ENCODE measurements around the gene ZCRB1. TPM values are rescaled to one million over a fixed set of nuclear protein-coding genes. Genes with fewer than 3 reads are reported as not detected.

Gene ZCRB1
- total and polyA plus RNA-seq, 2 of the 4 experiments (the other 2 are of a cell fraction): 19.7 to 28.1 TPM

DNA sequence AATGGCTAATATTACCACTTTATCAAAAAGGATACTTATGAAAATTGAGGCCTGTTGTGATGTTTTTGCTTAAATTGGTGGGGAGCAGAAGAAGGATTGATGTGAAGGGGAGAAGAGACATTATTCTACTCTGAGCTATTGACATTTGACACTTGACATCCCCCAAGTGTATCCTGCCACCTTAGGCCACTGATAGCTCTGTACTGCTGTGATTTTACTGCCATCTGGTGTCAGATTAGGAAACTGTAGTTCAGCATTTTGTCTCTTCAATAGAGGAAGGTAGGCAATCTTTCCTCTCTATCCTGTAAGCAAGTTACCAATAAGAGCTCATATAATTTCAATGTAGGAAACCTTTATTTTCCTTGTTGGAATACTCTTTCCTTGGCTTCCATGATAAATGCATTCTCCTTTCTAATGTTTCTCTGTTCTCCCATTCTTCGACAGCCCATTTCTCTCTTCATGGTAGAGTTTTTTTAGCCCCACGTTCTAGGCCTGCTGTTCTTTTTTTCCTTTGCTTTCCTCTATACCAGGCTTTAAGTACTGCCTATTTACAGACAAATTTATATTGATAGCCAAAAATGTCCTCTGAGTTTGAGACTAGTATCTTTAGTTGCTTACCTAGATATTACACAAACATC is 46.4 kb upstream of the ZCRB1 start (continued):
- TF ChIP-seq, protein P1, sequence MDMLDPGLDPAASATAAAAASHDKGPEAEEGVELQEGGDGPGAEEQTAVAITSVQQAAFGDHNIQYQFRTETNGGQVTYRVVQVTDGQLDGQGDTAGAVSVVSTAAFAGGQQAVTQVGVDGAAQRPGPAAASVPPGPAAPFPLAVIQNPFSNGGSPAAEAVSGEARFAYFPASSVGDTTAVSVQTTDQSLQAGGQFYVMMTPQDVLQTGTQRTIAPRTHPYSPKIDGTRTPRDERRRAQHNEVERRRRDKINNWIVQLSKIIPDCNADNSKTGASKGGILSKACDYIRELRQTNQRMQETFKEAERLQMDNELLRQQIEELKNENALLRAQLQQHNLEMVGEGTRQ (IDR thresholded peaks at IDR 0.05; ENCODE audit: low read depth, low read length): no peak

DNA sequence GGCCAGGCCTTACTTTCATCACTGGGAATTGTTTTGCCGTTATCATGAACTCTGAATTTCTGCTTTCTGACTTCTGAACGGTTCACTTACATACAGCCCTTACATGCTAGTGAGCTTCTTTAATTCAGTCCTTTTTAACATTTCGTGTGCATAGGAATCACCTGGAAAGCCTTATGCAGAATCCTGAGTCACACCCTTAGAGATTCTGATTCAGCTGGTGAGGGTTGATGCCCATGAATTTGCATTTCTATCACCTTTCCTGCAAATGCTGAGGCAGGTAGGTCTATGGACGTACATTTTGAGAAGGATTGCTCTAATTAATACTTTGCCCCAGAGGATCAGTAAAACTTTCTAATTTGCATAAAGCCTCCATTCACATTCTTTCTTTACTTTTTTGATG is 44.1 kb upstream of the ZCRB1 start:
- POLR2A ChIA-PET (ENCODE audit: unreplicated experiment): no interaction called here
- CTCF ChIA-PET: no interaction called here
- dilution Hi-C loops (cut with HindIII; ENCODE audit: low sequenced_read_pairs, unreplicated experiment): no loop called here

More for the DNA sequence above, 44.1 kb upstream of the ZCRB1 start:
- in situ Hi-C loops (cut with MboI; ENCODE audit: low sequenced_read_pairs) (no loop called here), intact Hi-C loops (cut with micrococcal nuclease) (loop anchor here (5.0 kb wide), 1 partner anchor 1093 kb away; no protein-coding TSS in a partner anchor)
- H2AK9ac ChIP-seq (replicated peaks; ENCODE audit: low read depth, low read length, poor library complexity): no peak overlapping the region
- H4K91ac ChIP-seq (ENCODE audit: insufficient read depth, low read depth, low read length): no peak overlapping the region
- no peaks in the 10 kb centered on the region for H3K36me3 ChIP-seq (ENCODE audit: control insufficient read depth, insufficient read depth, low read length)
- H3K4me2 ChIP-seq (ENCODE audit: low read depth, low read length): no peak overlapping the region
- H2BK120ac ChIP-seq (ENCODE audit: low read depth, low read length): no peak overlapping the region
- no peaks in the 10 kb centered on the region for H3K9me1 ChIP-seq (ENCODE audit: insufficient read depth, low read length)
- no peak overlapping the region for H3K27ac ChIP-seq (ENCODE audit: insufficient read depth, low read length)
- H3K23ac ChIP-seq (ENCODE audit: low read depth, low read length): no peak overlapping the region
- no peak overlapping the region for H3K56ac ChIP-seq (ENCODE audit: extremely low read depth, insufficient read depth, low read length)
- H3K9ac ChIP-seq (ENCODE audit: low read depth, low read length): no peak overlapping the region
- no peak overlapping the region for H2BK20ac ChIP-seq (ENCODE audit: low read depth, low read length)
- no peak overlapping the region for H2AK5ac ChIP-seq (ENCODE audit: low read depth, low read length)
- no peak overlapping the region for H2AFZ ChIP-seq (replicated peaks; ENCODE audit: low read length, poor library complexity)
- ATAC-seq (ENCODE audit: low read depth) (no peak), DNase-seq (no peak)
- H3K4me1 ChIP-seq (ENCODE audit: control insufficient read depth, insufficient read depth, low read length): no peaks in the 10 kb centered on the region
- peaks cover 8 to 27% of the 10 kb centered on the region in 2 experiments; a peak in 2 of 4 replicates for H3K79me1 ChIP-seq (ENCODE audit: low read depth in 1 of 2, low read length in 2 of 2)
- no peaks in the 10 kb centered on the region for H3K9me3 ChIP-seq (ENCODE audit: control insufficient read depth, insufficient read depth, low read length)
- BruUV-seq (replicated peaks): no TSS peak
- no peak overlapping the region for H2BK15ac ChIP-seq (ENCODE audit: low read depth, low read length)
- no peaks in the 10 kb centered on the region for H3K27me3 ChIP-seq (ENCODE audit: control insufficient read depth, insufficient read depth, low read length)
- no peak overlapping the region for H3K18ac ChIP-seq (ENCODE audit: low read depth, low read length)
- no peak overlapping the region for H2BK5ac ChIP-seq (ENCODE audit: low read depth, low read length, poor library complexity, severe bottlenecking)
- WGBS, 2 experiments (ENCODE audit: extremely low coverage in 2 of 2, insufficient read length in 1 of 2): 52% methylated on average over 2 of the region's 4 CpGs; no CpG with 5 or more reads in 1 of the 2 experiments
- no peak overlapping the region for H3K4me3 ChIP-seq (ENCODE audit: insufficient read depth, low read depth, low read length)
- H4K8ac ChIP-seq (ENCODE audit: low read depth in 2 of 2, low read length in 2 of 2): no peak overlapping the region
- H4K5ac ChIP-seq (ENCODE audit: low read depth, low read length): no peak overlapping the region
- H3K14ac ChIP-seq (replicated peaks; ENCODE audit: low read depth, low read length): no peak overlapping the region
- no peak overlapping the region for H3K4ac ChIP-seq (ENCODE audit: low read depth, low read length)
- TF ChIP-seq, protein P1 (IDR thresholded peaks at IDR 0.05; ENCODE audit: low read depth, low read length): no peak
- no peak for TF ChIP-seq SMC3 (IDR thresholded peaks at IDR 0.05; ENCODE audit: low read depth, low read length)
- no peak for TF ChIP-seq FOS (IDR thresholded peaks at IDR 0.05; ENCODE audit: low read depth, low read length)
- TF ChIP-seq MAFK (IDR thresholded peaks at IDR 0.05; ENCODE audit: low read depth, low read length): no peak
- no peak for TF ChIP-seq MXI1 (IDR thresholded peaks at IDR 0.05; ENCODE audit: borderline replicate concordance, low read depth, low read length)
- no peak for TF ChIP-seq MAZ (IDR thresholded peaks at IDR 0.05; ENCODE audit: borderline replicate concordance, low read depth, low read length)
- no peak for TF ChIP-seq CHD1 (IDR thresholded peaks at IDR 0.05; ENCODE audit: low read depth, low read length)
- TF ChIP-seq BHLHE40 (IDR thresholded peaks at IDR 0.05; ENCODE audit: low read depth, low read length): no peak
- TF ChIP-seq RCOR1 (IDR thresholded peaks at IDR 0.05; ENCODE audit: insufficient replicate concordance, low read length): no peak
- H4K20me1 ChIP-seq (ENCODE audit: insufficient read depth, low read length): peaks cover 3% of the 10 kb centered on the region; the same call in 1 of the 2 replicates

Data from IMR-90 (cell line).